ENCODE data around the gene MRPS10.

The MRPS10 gene

GRCh38 chr6:42225029-42225339 is 7.3 kb upstream of the MRPS10 start:
- Histone ChIP-seq H3K23ac (ENCODE audit: low read length in 2 of 2) (no peak overlapping the region), H3K9me3 (ENCODE audit: control insufficient read depth, low read length) (no peaks in the 10 kb centered on the region), H3K18ac (ENCODE audit: low read depth in 1 of 2, low read length in 2 of 2) (no peak overlapping the region), H3K4me1 (ENCODE audit: control insufficient read depth, insufficient read depth, low read depth, low read length) (peaks cover 23% of the 10 kb centered on the region), H2AFZ (ENCODE audit: low read depth, low read length) (no peak overlapping the region), H3K14ac (ENCODE audit: low read length in 2 of 2) (no peak overlapping the region), H3K4me2 (ENCODE audit: low read length, poor library complexity, severe bottlenecking) (no peak overlapping the region), H3K36me3 (ENCODE audit: control insufficient read depth in 1 of 2, insufficient read depth in 2 of 2, low read depth in 1 of 2, low read length in 2 of 2) (peaks cover 6 to 30% of the 10 kb centered on the region in 2 experiments), H3K4me3 (ENCODE audit: insufficient read depth in 1 of 2, low read depth in 1 of 2, low read length in 2 of 2) (no peak overlapping the region), H4K91ac (ENCODE audit: low read length) (no peak overlapping the region), H3K9ac (ENCODE audit: low read length) (peak overlapping the region; percentile 46), H3K4ac (ENCODE audit: low read depth in 1 of 2, low read length in 2 of 2) (no peak overlapping the region), H2AK5ac (ENCODE audit: low read length, severe bottlenecking) (no peak overlapping the region), H4K8ac (ENCODE audit: low read length) (no peak overlapping the region), H2BK12ac (ENCODE audit: low read length in 2 of 2) (no peak overlapping the region), H2BK120ac (ENCODE audit: low read depth, low read length) (no peak overlapping the region), H3K27ac (ENCODE audit: low read length, poor library complexity, severe bottlenecking) (no peak overlapping the region), H2BK5ac (ENCODE audit: low read depth, low read length, poor library complexity, severe bottlenecking) (no peak overlapping the region), H3K27me3 (ENCODE audit: control insufficient read depth in 1 of 2, insufficient read depth in 1 of 2, low read length in 2 of 2) (no peaks in the 10 kb centered on the region), H2BK15ac (ENCODE audit: low read depth, poor library complexity, severe bottlenecking) (no peak overlapping the region), H3K79me1 (replicated peaks; ENCODE audit: low read length, poor library complexity, severe bottlenecking) (peaks cover 8% of the 10 kb centered on the region)
- no peak for DNase-seq

GRCh38 chr6:42224222-42225028 is 6.8 kb upstream of the MRPS10 start:
- Histone ChIP-seq H3K4me1 (ENCODE audit: control insufficient read depth, insufficient read depth, low read depth, low read length) (peaks cover 23% of the 10 kb centered on the region), H3K23ac (ENCODE audit: low read length in 2 of 2) (no peak overlapping the region), H3K4me3 (ENCODE audit: insufficient read depth in 1 of 2, low read depth in 1 of 2, low read length in 2 of 2) (no peak overlapping the region), H2BK15ac (ENCODE audit: low read depth, poor library complexity, severe bottlenecking) (no peak overlapping the region), H3K27ac (ENCODE audit: low read length, poor library complexity, severe bottlenecking) (peak overlapping the region; percentile 50), H2BK5ac (ENCODE audit: low read depth, low read length, poor library complexity, severe bottlenecking) (no peak overlapping the region), H3K27me3 (ENCODE audit: control insufficient read depth in 1 of 2, insufficient read depth in 1 of 2, low read length in 2 of 2) (no peaks in the 10 kb centered on the region), H3K36me3 (ENCODE audit: control insufficient read depth in 1 of 2, insufficient read depth in 2 of 2, low read depth in 1 of 2, low read length in 2 of 2) (peaks cover 6 to 29% of the 10 kb centered on the region in 2 experiments), H3K9ac (ENCODE audit: low read length) (peak overlapping the region; percentile 46), H2AFZ (ENCODE audit: low read depth, low read length) (no peak overlapping the region), H4K91ac (ENCODE audit: low read length) (no peak overlapping the region), H2BK120ac (ENCODE audit: low read depth, low read length) (no peak overlapping the region), H2AK5ac (ENCODE audit: low read length, severe bottlenecking) (no peak overlapping the region), H2BK12ac (ENCODE audit: low read length in 2 of 2) (no peak overlapping the region), H3K4me2 (ENCODE audit: low read length, poor library complexity, severe bottlenecking) (no peak overlapping the region), H3K9me3 (ENCODE audit: control insufficient read depth, low read length) (no peaks in the 10 kb centered on the region), H3K79me1 (replicated peaks; ENCODE audit: low read length, poor library complexity, severe bottlenecking) (peaks cover 6% of the 10 kb centered on the region), H3K18ac (ENCODE audit: low read depth in 1 of 2, low read length in 2 of 2) (no peak overlapping the region), H4K8ac (ENCODE audit: low read length) (no peak overlapping the region), H3K4ac (ENCODE audit: low read depth in 1 of 2, low read length in 2 of 2) (no peak overlapping the region), H3K14ac (ENCODE audit: low read length in 2 of 2) (no peak overlapping the region)
- 53% methylated on average over 11 of the region's 12 CpGs for WGBS
- DNase-seq, result peak; percentile 90

GRCh38 chr6:42222448-42222847 is 4.8 kb upstream of the MRPS10 start:
- Histone ChIP-seq H2BK12ac (ENCODE audit: low read length in 2 of 2) (no peak overlapping the region), H3K4ac (ENCODE audit: low read depth in 1 of 2, low read length in 2 of 2) (no peak overlapping the region), H3K9ac (ENCODE audit: low read length) (no peak overlapping the region), H4K8ac (ENCODE audit: low read length) (no peak overlapping the region), H3K14ac (ENCODE audit: low read length in 2 of 2) (no peak overlapping the region), H3K18ac (ENCODE audit: low read depth in 1 of 2, low read length in 2 of 2) (no peak overlapping the region), H2AFZ (ENCODE audit: low read depth, low read length) (no peak overlapping the region), H2BK5ac (ENCODE audit: low read depth, low read length, poor library complexity, severe bottlenecking) (no peak overlapping the region), H3K4me3 (ENCODE audit: insufficient read depth in 1 of 2, low read depth in 1 of 2, low read length in 2 of 2) (no peak overlapping the region), H3K4me2 (ENCODE audit: low read length, poor library complexity, severe bottlenecking) (no peak overlapping the region), H3K27me3 (ENCODE audit: control insufficient read depth in 1 of 2, insufficient read depth in 1 of 2, low read length in 2 of 2) (no peaks in the 10 kb centered on the region), H2BK120ac (ENCODE audit: low read depth, low read length) (no peak overlapping the region), H3K79me1 (replicated peaks; ENCODE audit: low read length, poor library complexity, severe bottlenecking) (no peaks in the 10 kb centered on the region), H4K91ac (ENCODE audit: low read length) (no peak overlapping the region), H2AK5ac (ENCODE audit: low read length, severe bottlenecking) (no peak overlapping the region), H3K36me3 (ENCODE audit: control insufficient read depth in 1 of 2, insufficient read depth in 2 of 2, low read depth in 1 of 2, low read length in 2 of 2) (peaks cover 0 to 10% of the 10 kb centered on the region in 2 experiments), H2BK15ac (ENCODE audit: low read depth, poor library complexity, severe bottlenecking) (no peak overlapping the region), H3K9me3 (ENCODE audit: control insufficient read depth, low read length) (no peaks in the 10 kb centered on the region), H3K27ac (ENCODE audit: low read length, poor library complexity, severe bottlenecking) (no peak overlapping the region), H3K4me1 (ENCODE audit: control insufficient read depth, insufficient read depth, low read depth, low read length) (peaks cover 15% of the 10 kb centered on the region), H3K23ac (ENCODE audit: low read length in 2 of 2) (no peak overlapping the region)
- no peak for DNase-seq
- WGBS, result 95% methylated on average over 5 of the region's 7 CpGs

- Histone ChIP-seq H3K27me3 (ENCODE audit: control insufficient read depth in 1 of 2, insufficient read depth in 1 of 2, low read length in 2 of 2) (no peaks in the 10 kb centered on the region), H2BK15ac (ENCODE audit: low read depth, poor library complexity, severe bottlenecking) (no peak overlapping the region), H3K27ac (ENCODE audit: low read length, poor library complexity, severe bottlenecking) (no peak overlapping the region), H2BK5ac (ENCODE audit: low read depth, low read length, poor library complexity, severe bottlenecking) (no peak overlapping the region), H4K91ac (ENCODE audit: low read length) (no peak overlapping the region), H2BK120ac (ENCODE audit: low read depth, low read length) (no peak overlapping the region), H4K8ac (ENCODE audit: low read length) (no peak overlapping the region), H3K4ac (ENCODE audit: low read depth in 1 of 2, low read length in 2 of 2) (no peak overlapping the region), H2AFZ (ENCODE audit: low read depth, low read length) (no peak overlapping the region), H3K18ac (ENCODE audit: low read depth in 1 of 2, low read length in 2 of 2) (no peak overlapping the region), H3K14ac (ENCODE audit: low read length in 2 of 2) (no peak overlapping the region), H3K9me3 (ENCODE audit: control insufficient read depth, low read length) (no peaks in the 10 kb centered on the region), H2AK5ac (ENCODE audit: low read length, severe bottlenecking) (no peak overlapping the region), H3K36me3 (ENCODE audit: control insufficient read depth in 1 of 2, insufficient read depth in 2 of 2, low read depth in 1 of 2, low read length in 2 of 2) (peaks cover 0 to under 1% of the 10 kb centered on the region in 2 experiments), H3K23ac (ENCODE audit: low read length in 2 of 2) (no peak overlapping the region), H3K9ac (ENCODE audit: low read length) (no peak overlapping the region), H3K4me2 (ENCODE audit: low read length, poor library complexity, severe bottlenecking) (no peak overlapping the region), H2BK12ac (ENCODE audit: low read length in 2 of 2) (no peak overlapping the region), H3K79me1 (replicated peaks; ENCODE audit: low read length, poor library complexity, severe bottlenecking) (peaks cover 3% of the 10 kb centered on the region), H3K4me3 (ENCODE audit: insufficient read depth in 1 of 2, low read depth in 1 of 2, low read length in 2 of 2) (no peak overlapping the region), H3K4me1 (ENCODE audit: control insufficient read depth, insufficient read depth, low read depth, low read length) (peaks cover 12% of the 10 kb centered on the region)
- no peak for DNase-seq
- 91% methylated on average over 3 of the region's 4 CpGs for WGBS
These were observed 3.9 kb upstream of the MRPS10 start for GRCh38 chr6:42221546-42221945.
